Tibial nerve (tissue), 4 donors: ENCODE results near the gene RASGRP3.

Experiments used
- CTCF ChIP-seq, 5 experiments: fragments of 200-600 bp in 3 of 5; fragments of 450-650 bp in 2 of 5; sonication (generic) in 3 of 5; IDR thresholded peaks; one replicate each; pipeline ENCODE4 v1.5.1; 2016 to 2019; ENCODE audit warnings: antibody characterized with exemption in 5 of 5, mild to moderate bottlenecking in 3 of 5, moderate library complexity in 2 of 5
- EP300 ChIP-seq, 2 donors: sonication (generic); formaldehyde crosslinking; IDR thresholded peaks; one replicate each; pipeline ENCODE4 v1.6.1; 2017; ENCODE audit warnings: antibody characterized with exemption in 2 of 2, mild to moderate bottlenecking in 1 of 2

DNA sequence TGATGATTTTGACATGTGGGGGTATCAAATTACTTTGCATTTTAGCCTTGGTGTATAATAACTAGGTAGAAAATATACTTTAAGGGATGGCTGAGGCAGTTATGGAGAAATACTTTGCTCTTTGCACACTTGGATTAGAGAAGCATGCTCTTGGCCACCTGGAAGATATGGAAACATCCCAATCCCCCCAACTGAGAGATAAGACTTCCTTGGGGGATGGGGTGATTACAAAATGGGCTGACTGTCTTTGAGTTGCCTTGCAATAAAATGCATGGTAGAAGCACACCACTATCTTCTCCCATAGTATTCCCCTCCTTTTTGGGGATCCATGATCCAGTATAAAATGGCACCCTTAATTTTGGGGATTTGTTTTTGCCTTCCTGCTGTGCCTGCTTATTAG is 137.7 kb downstream of the RASGRP3 start:
- TF ChIP-seq CTCF (IDR thresholded peaks at IDR 0.05) (no peak), EP300 (IDR thresholded peaks at IDR 0.05) (no peak)
